HepG2 (cell line): Measurements from ENCODE around the gene ARAP3. TPM values are rescaled to one million over a fixed set of nuclear protein-coding genes. Genes with fewer than 3 reads are reported as not detected.

Source experiments
- ATAC-seq: fragments of 200-7000 bp; cut with Tn5 transposase; 3 replicates; pipeline ENCODE4 v1.9.1; 2020; ENCODE audit warnings: mild to moderate bottlenecking, moderate library complexity
- BruUV-seq: library from RNA; stranded (reverse); fragments of 400-500 nt; replicated peaks from 2 replicates; lab custom pipeline; 2021; lab: Mats Ljungman, UMichigan
- CTCF ChIA-PET: fragments of 300-600 bp; formaldehyde crosslinking; extraction: SDS; loops from one replicate; lab custom pipeline; 2021; ENCODE audit warnings: low total read pairs, inconsistent platforms, low intra/inter-chr PET ratio; lab: Yijun Ruan, JAX
- POLR2A ChIA-PET: fragments of 350-600 bp; sonication (Branson Sonifier 250); formaldehyde crosslinking; loops from one replicate; lab custom pipeline; 2020; ENCODE audit warnings: antibody characterized with exemption, inconsistent platforms; lab: Yijun Ruan, JAX
- DNase-seq: peaks from one replicate; pipeline ENCODE4 v3.0.0-alpha.2; 2015; ENCODE audit warnings: low spot score
- FAIRE-seq: peaks from 3 replicates; lab custom pipeline; 2011; peaks lifted over from hg19 to GRCh38; lab: Jason Lieb, UNC
- H2AFZ ChIP-seq: one replicate; pipeline ENCODE4 v1.6.1; 2011; ENCODE audit warnings: low read length, inconsistent platforms
- H3K27ac ChIP-seq: fragments of 300-600 bp; 3 replicates; pipeline ENCODE4 v1.8.0; 2011; ENCODE audit warnings: mixed run types, mild to moderate bottlenecking, mixed read lengths, low read length, inconsistent platforms; ENCODE audit not compliant: insufficient read depth; ENCODE audit errors: extremely low read length
- H3K27me3 ChIP-seq, 2 experiments: fragments of 200-600 bp in 1 of 2; 2 replicates in 1 of 2; 3 replicates in 1 of 2; pipeline versions ENCODE4 v1.6.0 to v1.8.0; 2011; ENCODE audit warnings: low read length in 2 of 2, mild to moderate bottlenecking in 2 of 2, moderate library complexity in 2 of 2, inconsistent platforms in 1 of 2; ENCODE audit not compliant: insufficient read depth in 2 of 2, control insufficient read depth in 1 of 2
- H3K36me3 ChIP-seq, 2 experiments: fragments of 200-600 bp in 1 of 2; replicated peaks in 1 of 2; 2 replicates in 1 of 2; 3 replicates in 1 of 2; pipeline versions ENCODE4 v1.5.1 to v1.8.0; 2011; ENCODE audit warnings: low read length in 2 of 2, inconsistent platforms in 1 of 2; ENCODE audit not compliant: insufficient read depth in 2 of 2, control insufficient read depth in 1 of 2
- H3K4me1 ChIP-seq: 2 replicates; pipeline ENCODE4 v1.5.1; 2012; ENCODE audit warnings: low read length, inconsistent platforms; ENCODE audit not compliant: insufficient read depth
- H3K4me2 ChIP-seq: 2 replicates; pipeline ENCODE4 v1.6.0; 2011; ENCODE audit warnings: low read depth, low read length, inconsistent platforms
- H3K4me3 ChIP-seq, 3 experiments: fragments of 200-600 bp in 1 of 3; sonication (generic), shearing (Covaris generic) in 1 of 3; replicated peaks in 1 of 3; 2 replicates each; pipeline ENCODE4 v1.5.1; 2011 to 2016; ENCODE audit warnings: low read length in 3 of 3, inconsistent platforms in 2 of 3, low read depth in 2 of 3, mild to moderate bottlenecking in 2 of 3, control low read depth in 1 of 3, mixed read lengths in 1 of 3; ENCODE audit not compliant: insufficient read depth in 1 of 3
- H3K79me2 ChIP-seq: one replicate; pipeline ENCODE4 v1.6.1; 2011; ENCODE audit warnings: low read length, inconsistent platforms; ENCODE audit not compliant: insufficient read depth
- H3K9ac ChIP-seq: 2 replicates; pipeline ENCODE4 v1.6.0; 2011; ENCODE audit warnings: mild to moderate bottlenecking, low read depth, low read length, inconsistent platforms; ENCODE audit not compliant: insufficient read depth
- H3K9me3 ChIP-seq: 2 replicates; pipeline ENCODE4 v1.5.1; 2012; ENCODE audit warnings: mild to moderate bottlenecking, low read length
- H4K20me1 ChIP-seq: 2 replicates; pipeline ENCODE4 v1.6.0; 2011; ENCODE audit warnings: inconsistent platforms, mild to moderate bottlenecking, low read length, moderate library complexity; ENCODE audit not compliant: insufficient read depth
- BCLAF1 ChIP-seq: fragments of 450-650 bp; IDR thresholded peaks from 2 replicates; pipeline ENCODE4 v1.6.1; 2017; ENCODE audit warnings: mild to moderate bottlenecking
- ELK4 ChIP-seq: sonication (generic); formaldehyde crosslinking; IDR thresholded peaks from 2 replicates; pipeline ENCODE4 v1.9.0; 2021; ENCODE audit warnings: missing genetic modification reagents, borderline replicate concordance
- FOXP4 ChIP-seq: sonication (generic); formaldehyde crosslinking; IDR thresholded peaks from 2 replicates; pipeline ENCODE4 v1.4.0; 2020; ENCODE audit warnings: missing genetic modification reagents
- HINFP ChIP-seq: sonication (generic); formaldehyde crosslinking; IDR thresholded peaks from 2 replicates; pipeline ENCODE4 v1.4.0; 2020; ENCODE audit warnings: low read depth, mild to moderate bottlenecking, missing genetic modification reagents
- HNF4A ChIP-seq: sonication (generic); formaldehyde crosslinking; IDR thresholded peaks from 2 replicates; pipeline ENCODE4 v1.4.0; 2020; ENCODE audit warnings: missing genetic modification reagents
- MAZ ChIP-seq, 2 experiments: sonication (generic) in 1 of 2; formaldehyde crosslinking in 1 of 2; IDR thresholded peaks; 2 replicates each; pipeline versions ENCODE4 v1.5.0 to v1.6.1; 2012 to 2020; ENCODE audit warnings: low read depth in 2 of 2, mild to moderate bottlenecking in 2 of 2, borderline replicate concordance in 1 of 2, improper control_type of control experiment in 1 of 2, low read length in 1 of 2, missing genetic modification reagents in 1 of 2, moderate library complexity in 1 of 2
- RFX3 ChIP-seq: IDR thresholded peaks from 2 replicates; pipeline ENCODE4 v1.6.1; 2016; ENCODE audit warnings: missing biosample characterization, missing genetic modification reagents
- SKIL ChIP-seq: sonication (generic); formaldehyde crosslinking; IDR thresholded peaks from 2 replicates; pipeline ENCODE4 v1.8.0; 2022; ENCODE audit warnings: missing genetic modification reagents, mild to moderate bottlenecking, moderate library complexity, borderline replicate concordance
- TAF15 ChIP-seq: fragments of 200-400 bp; formaldehyde crosslinking; IDR thresholded peaks from one replicate; pipeline ENCODE4 v1.6.1; 2018; ENCODE audit warnings: mild to moderate bottlenecking, low read depth, low read length; ENCODE audit not compliant: poor library complexity, severe bottlenecking
- TBL1XR1 ChIP-seq: fragments of 150-350 bp; IDR thresholded peaks from 2 replicates; pipeline ENCODE4 v1.6.1; 2014; ENCODE audit warnings: borderline replicate concordance, low read length; ENCODE audit not compliant: partially characterized antibody
- XRCC5 ChIP-seq: fragments of 200-400 bp; formaldehyde crosslinking; optimal IDR thresholded peaks from 2 replicates; pipeline ENCODE3; 2017; ENCODE audit warnings: mild to moderate bottlenecking, low read length
- ZNF274 ChIP-seq: sonication (generic); formaldehyde crosslinking; IDR thresholded peaks from 2 replicates; pipeline ENCODE4 v1.5.1; 2020; ENCODE audit warnings: mild to moderate bottlenecking, missing genetic modification reagents
- ZNF317 ChIP-seq: sonication (generic); formaldehyde crosslinking; IDR thresholded peaks from 2 replicates; pipeline ENCODE4 v1.5.0; 2020; ENCODE audit warnings: mild to moderate bottlenecking, missing genetic modification reagents
- ZNF614 ChIP-seq: IDR thresholded peaks from 2 replicates; pipeline ENCODE4 v1.6.1; 2018; ENCODE audit warnings: missing biosample characterization, missing genetic modification reagents, inconsistent platforms, borderline replicate concordance
- in situ Hi-C: cut with HindIII; loops from 2 replicates; pipeline ENCODE4 v1.10.0; 2017; ENCODE audit warnings: low pct_unique_long_range_greater_than_20kb; ENCODE audit not compliant: extremely low pct_ligation_motif_present
- intact Hi-C: fragments of 100-400 bp; cut with micrococcal nuclease; formaldehyde crosslinking; loops from one replicate; pipeline ENCODE4 v1.10.0; 2022; ENCODE audit not compliant: unreplicated experiment
- polyA plus RNA-seq, 8 experiments: library from polyadenylated mRNA; depleted of rRNA in 3 of 8; stranded (reverse) in 7 of 8; unstranded in 1 of 8; fragments of >200 nt; fragmentation: Illumina TruSeq in 4 of 8; extraction: Trizol in 4 of 8; gene quantifications; 2 replicates each; pipeline versions ENCODE4 v1.2.1 to v1.2.3, GENCODE V29; 2011 to 2016; ENCODE audit warnings: low read depth in 4 of 8, missing spikeins in 1 of 8, mixed read lengths in 1 of 8; ENCODE audit not compliant: insufficient read depth in 1 of 8
- total RNA-seq, 5 experiments: library from RNA; depleted of rRNA; stranded (reverse); fragments of >200 nt; fragmentation: Illumina TruSeq; extraction: Trizol; gene quantifications; 2 replicates each; pipeline ENCODE4 v1.2.3, GENCODE V29; 2016; ENCODE audit warnings: low read depth in 1 of 5

ARAP3 gene
- total and polyA plus RNA-seq, 2 of the 13 experiments (the other 11 are each of a cell fraction or from before 2014, with no cell fraction given) = 0.25 TPM; not detected in 1

- POLR2A ChIA-PET = interaction anchor here (1.8 kb wide), 1 partner anchor 14 kb away, joined by 6 read pairs; the partner anchor contains the start of genes HDAC3 and RELL2
- H3K27ac ChIP-seq = no peak overlapping the region
- peaks cover 12% of the 10 kb centered on the region for H3K4me1 ChIP-seq
- intact Hi-C loops = no loop called here
- no peaks in the 10 kb centered on the region for H3K27me3 ChIP-seq
- FAIRE-seq = no peak
- in situ Hi-C loops = no loop called here
- ATAC-seq = no peak
- H3K4me3 ChIP-seq = no peak overlapping the region
- no peak overlapping the region for H3K4me2 ChIP-seq
- CTCF ChIA-PET = no interaction called here
- no peaks in the 10 kb centered on the region for H3K9me3 ChIP-seq
- H3K36me3 ChIP-seq = peaks cover 23 to 51% of the 10 kb centered on the region in 2 experiments
- no TSS peak for BruUV-seq
- no peaks in the 10 kb centered on the region for H3K79me2 ChIP-seq
- H3K9ac ChIP-seq = no peak overlapping the region
- DNase-seq = no peak
- H4K20me1 ChIP-seq = no peaks in the 10 kb centered on the region
- no peak overlapping the region for H2AFZ ChIP-seq
- no peak for TF ChIP-seq TBL1XR1
- no peak for TF ChIP-seq SKIL (CRISPR knock-in tag)
- TF ChIP-seq ZNF614 = no peak
- TF ChIP-seq FOXP4 (CRISPR knock-in tag) = no peak
- TF ChIP-seq RFX3 (CRISPR knock-in tag) = no peak
- no peak for TF ChIP-seq HNF4A (CRISPR knock-in tag)
- no peak for TF ChIP-seq ZNF274
- no peak for TF ChIP-seq BCLAF1
- TF ChIP-seq ZNF317 (CRISPR knock-in tag) = no peak
- no peak for TF ChIP-seq ELK4
- TF ChIP-seq MAZ (IDR thresholded peaks at IDR 0.05; ENCODE audit: borderline replicate concordance, low read depth, low read length) = no peak
- TF ChIP-seq MAZ (CRISPR knock-in tag; IDR thresholded peaks at IDR 0.05; ENCODE audit: low read depth) = no peak
- no peak for TF ChIP-seq TAF15
- TF ChIP-seq HINFP (CRISPR knock-in tag) = no peak
- no peak for TF ChIP-seq XRCC5
Measured at GRCh38 chr5:141623186-141623585, 58.8 kb downstream of the ARAP3 start.
